Caco-2 (cell line): Measurements from ENCODE around the gene CORO2B. TPM values are rescaled to one million over a fixed set of nuclear protein-coding genes. Genes with fewer than 3 reads are reported as not detected.

Experiments used
- BruUV-seq: library from RNA; stranded (reverse); fragments of 400-500 nt; replicated peaks from 2 replicates; lab custom pipeline; 2021; lab: Mats Ljungman, UMichigan
- CTCF ChIA-PET: fragments of 300-600 bp; sonication (Branson Sonifier 250); formaldehyde crosslinking; loops from one replicate; lab custom pipeline; 2022; ENCODE audit warnings: antibody characterized with exemption; lab: Charles Lee
- POLR2A ChIA-PET: fragments of 300-600 bp; sonication (Branson Sonifier 250); formaldehyde crosslinking; loops from one replicate; lab custom pipeline; 2022; ENCODE audit warnings: antibody characterized with exemption; lab: Charles Lee
- DNase-seq, 2 experiments: peaks; one replicate each; pipeline versions ENCODE4 v3.0.0 to v3.0.0-alpha.2; 2020 to 2022
- H3K27me3 ChIP-seq: replicated peaks from 2 replicates; pipeline ENCODE4 v1.6.0; 2011; ENCODE audit warnings: low read length; ENCODE audit not compliant: control insufficient read depth, insufficient read depth
- H3K36me3 ChIP-seq: 2 replicates; pipeline ENCODE4 v1.5.1; 2011; ENCODE audit warnings: low read length; ENCODE audit not compliant: control insufficient read depth, insufficient read depth
- H3K4me1 ChIP-seq: fragments of 250-450 bp; sonication (Bioruptor Pico); 2 replicates; pipeline ENCODE4 v1.5.1; 2020; ENCODE audit warnings: mild to moderate bottlenecking
- H3K4me3 ChIP-seq: 2 replicates; pipeline ENCODE4 v1.5.1; 2011; ENCODE audit warnings: low read depth, mild to moderate bottlenecking, control low read depth, low read length
- H3K9me3 ChIP-seq: fragments of 250-450 bp; sonication (Bioruptor Pico); 2 replicates; pipeline ENCODE4 v1.5.1; 2020; ENCODE audit warnings: mild to moderate bottlenecking, moderate library complexity
- H3K27ac Mint-ChIP-seq: one replicate; pipeline ENCODE4 v1.8.0; 2022; ENCODE audit warnings: mixed read lengths; ENCODE audit not compliant: unreplicated experiment
- H3K27me3 Mint-ChIP-seq: one replicate; pipeline ENCODE4 v1.8.0; 2022; ENCODE audit warnings: mixed read lengths; ENCODE audit not compliant: insufficient read depth, unreplicated experiment
- H3K36me3 Mint-ChIP-seq: one replicate; pipeline ENCODE4 v1.8.0; 2022; ENCODE audit warnings: mild to moderate bottlenecking, mixed read lengths; ENCODE audit not compliant: insufficient read depth, unreplicated experiment
- H3K4me1 Mint-ChIP-seq: one replicate; pipeline ENCODE4 v1.8.0; 2022; ENCODE audit warnings: low read depth, mixed read lengths; ENCODE audit not compliant: unreplicated experiment
- H3K4me3 Mint-ChIP-seq: one replicate; pipeline ENCODE4 v1.8.0; 2022; ENCODE audit warnings: mild to moderate bottlenecking, moderate library complexity, mixed read lengths; ENCODE audit not compliant: unreplicated experiment
- H3K9me3 Mint-ChIP-seq: one replicate; pipeline ENCODE4 v1.8.0; 2022; ENCODE audit warnings: mixed read lengths; ENCODE audit not compliant: unreplicated experiment
- CTCF ChIP-seq, 2 experiments: fragments of 200-600 bp in 1 of 2; IDR thresholded peaks; 1 replicate in 1 of 2; 2 replicates in 1 of 2; pipeline versions ENCODE4 v1.5.1 to v1.8.0; 2011 to 2022; ENCODE audit warnings: antibody characterized with exemption in 1 of 2, control low read depth in 1 of 2, inconsistent platforms in 1 of 2, low read depth in 1 of 2, low read length in 1 of 2, mild to moderate bottlenecking in 1 of 2, moderate library complexity in 1 of 2; ENCODE audit not compliant: insufficient read depth in 1 of 2, severe bottlenecking in 1 of 2, unreplicated experiment in 1 of 2
- intact Hi-C: fragments of 100-400 bp; cut with micrococcal nuclease; formaldehyde crosslinking; loops from one replicate; pipeline ENCODE4 v1.10.0; 2022; ENCODE audit not compliant: unreplicated experiment
- total RNA-seq: library from RNA; stranded (reverse); gene quantifications from 2 replicates; pipeline ENCODE4 v1.2.3, GENCODE V29; 2022

The CORO2B gene
- total RNA-seq, 1 experiment from 2014 or later: 0.25 TPM

GRCh38 chr15:68582236-68582635 is 3.4 kb downstream of the CORO2B start:
- POLR2A ChIA-PET: no interaction called here
- no TSS peak for BruUV-seq
- CTCF ChIA-PET: interaction anchor here (0.7 kb wide), 1 partner anchor 92 kb away, joined by 3 read pairs; no protein-coding TSS in a partner anchor
- Histone ChIP-seq H3K36me3 (no peaks in the 10 kb centered on the region), H3K9me3 (no peaks in the 10 kb centered on the region), H3K4me3 (no peak overlapping the region), H3K27me3 (peaks cover 3% of the 10 kb centered on the region), H3K4me1 (peaks cover 11% of the 10 kb centered on the region)
- no peak overlapping the region for H3K4me3 Mint-ChIP-seq
- no peak overlapping the region for H3K27ac Mint-ChIP-seq
- no peak for TF ChIP-seq CTCF (IDR thresholded peaks at IDR 0.05; ENCODE audit: insufficient read depth in 1 of 2, low read depth in 1 of 2, low read length in 1 of 2, severe bottlenecking in 1 of 2, unreplicated experiment in 1 of 2)
- peaks cover 2% of the 10 kb centered on the region for H3K27me3 Mint-ChIP-seq
- no peaks in the 10 kb centered on the region for H3K9me3 Mint-ChIP-seq
- intact Hi-C loops: no loop called here
- H3K36me3 Mint-ChIP-seq: no peaks in the 10 kb centered on the region
- H3K4me1 Mint-ChIP-seq: peaks cover 7% of the 10 kb centered on the region
- DNase-seq: no peak

DNA sequence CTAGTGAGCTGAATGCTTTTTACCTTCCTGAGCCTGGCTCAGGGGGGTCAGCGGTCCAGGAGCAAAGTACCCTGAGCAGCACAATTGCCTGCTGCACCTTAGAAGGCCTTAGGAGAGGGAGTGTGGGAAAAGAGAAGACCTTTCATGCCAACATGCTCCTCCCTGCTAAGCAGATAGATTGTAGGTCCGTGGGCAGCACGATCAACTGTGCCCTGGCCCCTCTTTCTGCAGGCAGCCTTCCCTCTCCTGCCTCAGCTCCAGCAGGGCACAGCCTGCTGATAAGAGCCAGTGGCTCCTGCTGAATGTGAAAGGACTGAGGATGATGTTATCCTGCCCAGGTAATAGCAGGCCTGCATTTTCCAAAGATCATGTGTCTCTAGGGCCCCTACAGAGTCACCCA is 4.1 kb downstream of the CORO2B start:
- no peak for DNase-seq
- H3K27me3 ChIP-seq: peaks cover 3% of the 10 kb centered on the region
- intact Hi-C loops: no loop called here
- ChIA-PET CTCF (no interaction called here), POLR2A (no interaction called here)
- TF ChIP-seq CTCF (IDR thresholded peaks at IDR 0.05; ENCODE audit: insufficient read depth in 1 of 2, low read depth in 1 of 2, low read length in 1 of 2, severe bottlenecking in 1 of 2, unreplicated experiment in 1 of 2): no peak
- no peak overlapping the region for H3K4me3 Mint-ChIP-seq
- H3K4me3 ChIP-seq: no peak overlapping the region
- H3K27me3 Mint-ChIP-seq: no peaks in the 10 kb centered on the region
- peaks cover 9% of the 10 kb centered on the region for H3K4me1 ChIP-seq
- no peaks in the 10 kb centered on the region for H3K9me3 Mint-ChIP-seq
- H3K27ac Mint-ChIP-seq: no peak overlapping the region
- H3K36me3 ChIP-seq: no peaks in the 10 kb centered on the region
- no TSS peak for BruUV-seq
- H3K9me3 ChIP-seq: no peaks in the 10 kb centered on the region
- peaks cover 8% of the 10 kb centered on the region for H3K4me1 Mint-ChIP-seq
- H3K36me3 Mint-ChIP-seq: no peaks in the 10 kb centered on the region

- Histone ChIP-seq H3K27me3 (no peaks in the 10 kb centered on the region; the same call in 1 of the 2 replicates), H3K36me3 (no peaks in the 10 kb centered on the region), H3K9me3 (no peaks in the 10 kb centered on the region), H3K4me3 (no peak overlapping the region), H3K4me1 (peaks cover 4% of the 10 kb centered on the region)
- H3K4me3 Mint-ChIP-seq: no peak overlapping the region
- H3K27me3 Mint-ChIP-seq: no peaks in the 10 kb centered on the region
- H3K4me1 Mint-ChIP-seq: peaks cover 13% of the 10 kb centered on the region
- TF ChIP-seq CTCF (IDR thresholded peaks at IDR 0.05; ENCODE audit: insufficient read depth in 1 of 2, low read depth in 1 of 2, low read length in 1 of 2, severe bottlenecking in 1 of 2, unreplicated experiment in 1 of 2): no peak
- intact Hi-C loops: no loop called here
- H3K27ac Mint-ChIP-seq: no peak overlapping the region
- no peaks in the 10 kb centered on the region for H3K9me3 Mint-ChIP-seq
- ChIA-PET POLR2A (no interaction called here), CTCF (no interaction called here)
- H3K36me3 Mint-ChIP-seq: no peaks in the 10 kb centered on the region
- no TSS peak for BruUV-seq
- DNase-seq: no peak
Measured at GRCh38 chr15:68583321-68583720, 4.5 kb downstream of the CORO2B start.
